ENCODE data around the gene OR1F1. TPM values are rescaled to one million over a fixed set of nuclear protein-coding genes. Genes with fewer than 3 reads are reported as not detected.

Gene OR1F1
- total RNA-seq, 1 donor from 2014 or later = 0.32 TPM

- Histone ChIP-seq H3K79me2 (ENCODE audit: insufficient read depth, low read length) (no peaks in the 10 kb centered on the region), H3K27ac (ENCODE audit: low read depth, low read length) (no peak overlapping the region), H3K36me3 (ENCODE audit: insufficient read depth, low read length) (no peaks in the 10 kb centered on the region), H4K20me1 (ENCODE audit: insufficient read depth, low read length) (peaks cover 5% of the 10 kb centered on the region), H3K4me1 (ENCODE audit: insufficient read depth, low read length) (peaks cover 9% of the 10 kb centered on the region), H3K4me2 (ENCODE audit: low read length) (peak overlapping the region; percentile 91), H3K4me3 (ENCODE audit: insufficient read depth, low read depth, low read length) (peak overlapping the region; percentile 64), H3K9me3 (ENCODE audit: insufficient read depth, low read depth, low read length) (no peaks in the 10 kb centered on the region), H3K27me3 (ENCODE audit: insufficient read depth, low read length) (peaks cover 33% of the 10 kb centered on the region), H3K9ac (ENCODE audit: low read length) (peak overlapping the region; percentile 48), H2AFZ (ENCODE audit: low read depth, low read length) (peak overlapping the region; percentile 91)
- no peaks in the 10 kb centered on the region for H3K4me1 Mint-ChIP-seq (ENCODE audit: low read depth, unreplicated experiment)
- DNase-seq (ENCODE audit: low read depth) (no peak), FAIRE-seq (no peak)
- H3K27ac Mint-ChIP-seq (ENCODE audit: unreplicated experiment) = peak overlapping the region; percentile 87
- TF ChIP-seq, protein P1, sequence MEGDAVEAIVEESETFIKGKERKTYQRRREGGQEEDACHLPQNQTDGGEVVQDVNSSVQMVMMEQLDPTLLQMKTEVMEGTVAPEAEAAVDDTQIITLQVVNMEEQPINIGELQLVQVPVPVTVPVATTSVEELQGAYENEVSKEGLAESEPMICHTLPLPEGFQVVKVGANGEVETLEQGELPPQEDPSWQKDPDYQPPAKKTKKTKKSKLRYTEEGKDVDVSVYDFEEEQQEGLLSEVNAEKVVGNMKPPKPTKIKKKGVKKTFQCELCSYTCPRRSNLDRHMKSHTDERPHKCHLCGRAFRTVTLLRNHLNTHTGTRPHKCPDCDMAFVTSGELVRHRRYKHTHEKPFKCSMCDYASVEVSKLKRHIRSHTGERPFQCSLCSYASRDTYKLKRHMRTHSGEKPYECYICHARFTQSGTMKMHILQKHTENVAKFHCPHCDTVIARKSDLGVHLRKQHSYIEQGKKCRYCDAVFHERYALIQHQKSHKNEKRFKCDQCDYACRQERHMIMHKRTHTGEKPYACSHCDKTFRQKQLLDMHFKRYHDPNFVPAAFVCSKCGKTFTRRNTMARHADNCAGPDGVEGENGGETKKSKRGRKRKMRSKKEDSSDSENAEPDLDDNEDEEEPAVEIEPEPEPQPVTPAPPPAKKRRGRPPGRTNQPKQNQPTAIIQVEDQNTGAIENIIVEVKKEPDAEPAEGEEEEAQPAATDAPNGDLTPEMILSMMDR (IDR thresholded peaks at IDR 0.05; ENCODE audit: insufficient read depth, low read depth, low read length) = peak; percentile 7
- TF ChIP-seq EZH2 (IDR thresholded peaks at IDR 0.05; ENCODE audit: insufficient read depth, low read length) = peak; percentile 30
- peak overlapping the region; percentile 93 for H3K4me3 Mint-ChIP-seq (ENCODE audit: unreplicated experiment)
- H3K9me3 Mint-ChIP-seq (ENCODE audit: unreplicated experiment) = peaks cover 1% of the 10 kb centered on the region
- peaks cover 39% of the 10 kb centered on the region for H3K27me3 Mint-ChIP-seq (ENCODE audit: low read depth, unreplicated experiment)
- H3K36me3 Mint-ChIP-seq (ENCODE audit: low read depth, unreplicated experiment) = peaks cover 2% of the 10 kb centered on the region
Observed at GRCh38 chr16:3182608-3183444, 5.2 kb upstream of the OR1F1 start.

- Mint-ChIP-seq H3K36me3 (ENCODE audit: low read depth, unreplicated experiment) (peaks cover 2% of the 10 kb centered on the region), H3K9me3 (ENCODE audit: unreplicated experiment) (peaks cover 2% of the 10 kb centered on the region), H3K27me3 (ENCODE audit: low read depth, unreplicated experiment) (peaks cover 37% of the 10 kb centered on the region), H3K27ac (ENCODE audit: unreplicated experiment) (peak overlapping the region; percentile 87), H3K4me1 (ENCODE audit: low read depth, unreplicated experiment) (no peaks in the 10 kb centered on the region), H3K4me3 (ENCODE audit: unreplicated experiment) (peak overlapping the region; percentile 93)
- TF ChIP-seq EZH2 (IDR thresholded peaks at IDR 0.05; ENCODE audit: insufficient read depth, low read length) = no peak
- TF ChIP-seq, protein P1 (IDR thresholded peaks at IDR 0.05; ENCODE audit: insufficient read depth, low read depth, low read length) = no peak
- no peaks in the 10 kb centered on the region for H3K79me2 ChIP-seq (ENCODE audit: insufficient read depth, low read length)
- peak overlapping the region; percentile 48 for H3K9ac ChIP-seq (ENCODE audit: low read length)
- H3K4me3 ChIP-seq (ENCODE audit: insufficient read depth, low read depth, low read length) = peak overlapping the region; percentile 64
- peak overlapping the region; percentile 91 for H3K4me2 ChIP-seq (ENCODE audit: low read length)
- no peak overlapping the region for H3K27ac ChIP-seq (ENCODE audit: low read depth, low read length)
- peaks cover 5% of the 10 kb centered on the region for H4K20me1 ChIP-seq (ENCODE audit: insufficient read depth, low read length)
- peaks cover 9% of the 10 kb centered on the region for H3K4me1 ChIP-seq (ENCODE audit: insufficient read depth, low read length)
- DNase-seq (ENCODE audit: low read depth) = no peak
- H3K27me3 ChIP-seq (ENCODE audit: insufficient read depth, low read length) = peaks cover 33% of the 10 kb centered on the region
- H3K9me3 ChIP-seq (ENCODE audit: insufficient read depth, low read depth, low read length) = no peaks in the 10 kb centered on the region
- no peaks in the 10 kb centered on the region for H3K36me3 ChIP-seq (ENCODE audit: insufficient read depth, low read length)
- FAIRE-seq = no peak
- H2AFZ ChIP-seq (ENCODE audit: low read depth, low read length) = peak overlapping the region; percentile 91
Observed at GRCh38 chr16:3183445-3184139, 4.4 kb upstream of the OR1F1 start.

Measured in astrocyte (in vitro differentiated cells and primary cell).